GM15510 (cell line): Measurements from ENCODE around the gene CD300LG.

Experiments
- POLR2A ChIP-seq: IDR thresholded peaks from 3 replicates; pipeline ENCODE4 v1.6.1; 2011; ENCODE audit warnings: borderline replicate concordance; ENCODE audit not compliant: insufficient read length; ENCODE audit errors: extremely low read depth

The CD300LG gene

DNA sequence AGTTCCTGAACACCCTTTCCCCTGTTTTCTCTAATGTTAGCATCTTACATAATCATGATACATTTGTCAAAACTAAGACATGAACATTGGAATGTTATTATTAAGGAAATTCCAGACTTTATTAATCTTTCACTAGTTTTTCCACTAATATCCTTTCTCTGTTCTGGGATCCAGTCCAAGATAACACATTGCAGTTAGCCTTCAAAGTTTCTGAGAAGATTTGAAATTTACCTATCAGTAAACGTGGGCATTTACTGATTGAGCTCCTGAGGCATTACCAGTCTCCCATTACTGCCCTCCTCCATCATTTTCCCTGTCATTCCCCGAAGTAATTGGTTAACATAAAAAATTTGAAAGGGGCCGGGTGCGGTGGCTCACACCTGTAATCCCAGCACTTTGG, 5.7 kb upstream of the CD300LG start:
- no peak for TF ChIP-seq POLR2A

- TF ChIP-seq POLR2A, result no peak
These were observed 4.0 kb upstream of the CD300LG start for GRCh38 chr17:43842975-43843325.

GRCh38 chr17:43844241-43844640, 2.7 kb upstream of the CD300LG start:
- no peak for TF ChIP-seq POLR2A

GRCh38 chr17:43845766-43846165, 1.2 kb upstream of the CD300LG start:
- no peak for TF ChIP-seq POLR2A

- no peak for TF ChIP-seq POLR2A
These were observed 709 bp upstream of the CD300LG start for GRCh38 chr17:43846221-43846712.

DNA sequence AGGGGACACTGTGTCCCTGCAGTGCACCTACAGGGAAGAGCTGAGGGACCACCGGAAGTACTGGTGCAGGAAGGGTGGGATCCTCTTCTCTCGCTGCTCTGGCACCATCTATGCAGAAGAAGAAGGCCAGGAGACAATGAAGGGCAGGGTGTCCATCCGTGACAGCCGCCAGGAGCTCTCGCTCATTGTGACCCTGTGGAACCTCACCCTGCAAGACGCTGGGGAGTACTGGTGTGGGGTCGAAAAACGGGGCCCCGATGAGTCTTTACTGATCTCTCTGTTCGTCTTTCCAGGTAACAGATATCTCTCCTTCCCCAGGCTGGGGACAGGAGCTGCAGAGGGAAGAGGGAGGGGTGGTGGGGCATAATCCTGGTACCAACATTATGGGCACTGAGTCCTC, 1.6 kb downstream of the CD300LG start:
- TF ChIP-seq POLR2A, result no peak

GRCh38 chr17:43849116-43849515, 2.1 kb downstream of the CD300LG start:
- TF ChIP-seq POLR2A, result no peak

DNA sequence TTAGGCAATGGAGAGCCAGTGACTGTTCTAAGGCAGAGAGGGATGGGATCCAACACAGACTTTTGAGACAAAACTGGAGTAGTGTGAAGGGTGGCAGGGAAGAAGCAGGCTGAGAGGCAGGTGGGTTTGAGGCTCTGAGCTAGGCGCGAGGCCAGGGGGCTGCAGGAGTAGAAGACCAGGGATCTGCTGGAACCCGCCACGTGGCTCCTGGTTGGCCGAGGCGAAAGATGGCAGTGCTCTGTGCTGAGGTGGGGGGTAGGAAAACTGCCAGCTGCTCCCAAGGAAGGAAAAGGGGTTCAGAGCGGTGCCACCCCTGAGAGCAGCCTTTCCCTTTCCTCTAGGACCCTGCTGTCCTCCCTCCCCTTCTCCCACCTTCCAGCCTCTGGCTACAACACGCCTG, 5.6 kb downstream of the CD300LG start:
- no peak for TF ChIP-seq POLR2A

DNA sequence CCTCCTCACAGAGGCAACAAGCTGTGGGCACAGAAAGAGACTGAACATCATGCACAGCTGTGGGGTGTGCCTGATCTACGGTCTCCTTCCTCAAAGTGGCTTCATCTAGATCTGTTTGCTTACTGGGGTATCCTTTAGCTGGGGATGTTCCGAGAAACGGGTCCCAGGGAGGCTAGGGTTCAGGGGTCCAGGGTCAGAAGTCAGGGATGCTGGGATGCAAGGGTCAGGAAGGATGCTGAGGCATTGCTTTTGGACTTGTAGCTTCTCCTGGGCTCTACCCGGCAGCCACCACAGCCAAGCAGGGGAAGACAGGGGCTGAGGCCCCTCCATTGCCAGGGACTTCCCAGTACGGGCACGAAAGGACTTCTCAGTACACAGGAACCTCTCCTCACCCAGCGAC, 6.6 kb downstream of the CD300LG start:
- TF ChIP-seq POLR2A, result no peak

- TF ChIP-seq POLR2A, result no peak
These were observed 7.5 kb downstream of the CD300LG start for GRCh38 chr17:43854498-43854897.

DNA sequence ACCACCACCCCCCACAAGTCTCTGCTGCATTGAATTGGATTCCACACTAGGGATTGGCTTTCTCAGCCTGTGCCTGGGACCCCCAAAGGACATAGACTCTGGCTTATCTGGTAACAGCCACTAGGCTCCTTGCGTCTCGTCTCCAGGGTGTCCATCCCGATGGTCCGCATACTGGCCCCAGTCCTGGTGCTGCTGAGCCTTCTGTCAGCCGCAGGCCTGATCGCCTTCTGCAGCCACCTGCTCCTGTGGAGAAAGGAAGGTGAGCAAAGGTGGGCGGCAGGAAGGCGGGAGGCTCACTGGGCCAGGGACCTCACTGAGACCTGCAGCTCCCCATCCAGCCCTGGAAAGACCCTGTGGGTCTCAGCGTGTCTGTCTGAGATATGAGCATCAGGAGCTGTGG, 8.1 kb downstream of the CD300LG start:
- TF ChIP-seq POLR2A, result no peak

DNA sequence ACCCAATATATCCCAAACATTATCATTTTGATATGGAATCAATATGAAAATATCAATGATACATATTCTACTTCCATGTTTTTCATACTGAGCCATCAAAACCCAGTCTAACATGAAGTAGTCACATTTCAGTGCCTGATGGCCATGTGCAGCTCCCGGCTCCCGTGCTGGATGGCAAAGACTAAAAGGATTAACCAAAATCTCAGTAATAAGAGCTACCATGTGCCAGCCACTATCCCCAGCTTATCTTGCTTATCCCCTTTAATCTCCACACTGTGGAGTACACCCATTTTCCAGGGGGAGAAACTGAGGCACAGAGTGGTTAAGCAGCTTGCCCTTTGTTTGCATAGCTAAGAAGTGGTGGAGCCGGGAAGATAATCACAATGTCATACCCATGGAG, 9.2 kb downstream of the CD300LG start:
- no peak for TF ChIP-seq POLR2A

- TF ChIP-seq POLR2A, result no peak
These were observed 10.2 kb downstream of the CD300LG start for GRCh38 chr17:43857141-43857540.

GRCh38 chr17:43857957-43858600, 11.1 kb downstream of the CD300LG start:
- TF ChIP-seq POLR2A, result no peak

DNA sequence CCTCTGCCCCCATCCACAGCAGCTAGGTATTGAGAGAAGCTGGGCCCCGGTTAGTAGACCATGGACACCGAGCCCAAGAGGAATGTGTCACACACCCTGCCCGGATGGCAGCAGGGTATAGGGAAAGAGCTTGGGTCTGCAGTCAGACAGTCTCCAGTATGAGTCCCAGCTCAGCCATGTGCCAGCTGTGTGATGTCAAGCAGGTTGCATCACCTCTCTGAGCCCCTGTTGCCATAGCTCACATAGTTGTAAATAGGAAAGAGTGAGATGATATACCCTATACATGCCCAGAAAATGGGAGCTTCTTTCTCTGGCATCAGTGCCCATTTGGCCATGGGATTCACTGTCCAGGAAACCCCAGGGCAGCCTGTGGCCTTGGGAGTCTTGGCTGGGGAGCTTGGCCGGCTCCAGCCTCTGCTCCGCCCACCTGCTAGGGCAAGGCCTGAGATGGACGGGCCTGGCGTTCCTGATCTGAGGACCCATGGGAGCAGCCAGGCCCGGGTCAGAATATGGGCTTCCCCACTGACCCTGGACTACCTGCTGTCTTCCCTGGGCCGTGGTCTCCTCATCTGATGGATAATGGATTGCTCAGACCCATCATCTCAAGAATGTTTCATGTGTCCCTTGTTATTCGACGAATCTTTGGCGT, 13.2 kb downstream of the CD300LG start:
- TF ChIP-seq POLR2A, result no peak

DNA sequence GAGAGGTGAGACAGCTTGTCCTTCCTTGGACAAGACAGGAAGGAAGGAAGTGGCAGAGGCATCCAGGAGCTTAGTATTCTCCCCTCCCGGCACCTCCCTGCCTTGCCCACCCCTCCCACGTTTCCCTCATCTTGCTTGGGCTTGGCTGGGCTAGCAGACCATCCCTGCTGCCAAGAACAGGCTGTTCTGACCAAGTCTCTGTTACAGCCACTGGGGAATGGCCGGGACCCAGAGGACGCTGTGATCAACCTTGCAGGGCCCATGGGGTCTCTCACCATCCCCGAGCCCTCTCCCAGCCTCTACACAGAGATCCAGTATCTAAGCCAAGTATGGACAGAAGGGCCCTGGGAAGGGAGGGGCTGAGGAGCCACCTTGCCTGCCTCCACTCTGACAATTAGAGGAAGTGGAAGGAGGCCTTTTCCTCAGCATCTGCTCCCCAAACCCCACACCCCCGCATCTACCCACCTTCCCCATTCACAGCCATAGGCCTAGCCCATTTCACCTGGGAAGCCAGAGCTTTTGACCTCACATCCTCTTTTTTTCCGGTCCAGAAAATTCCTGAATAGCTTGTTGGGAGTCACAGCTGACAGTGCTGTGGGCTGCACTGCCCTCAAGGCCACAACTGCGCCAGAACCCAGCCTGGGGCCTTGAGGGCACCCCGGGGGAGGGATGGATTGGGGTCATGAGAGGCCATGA, 14.1 kb downstream of the CD300LG start:
- TF ChIP-seq POLR2A, result no peak
